ENCODE data around the gene LTB. TPM values are rescaled to one million over a fixed set of nuclear protein-coding genes. Genes with fewer than 3 reads are reported as not detected.

The LTB gene
- total and polyA plus RNA-seq, 2 donors (not counting 3 experiments of a cell fraction or from before 2014, with no cell fraction given) = 1.2 to 2.1 TPM

DNA sequence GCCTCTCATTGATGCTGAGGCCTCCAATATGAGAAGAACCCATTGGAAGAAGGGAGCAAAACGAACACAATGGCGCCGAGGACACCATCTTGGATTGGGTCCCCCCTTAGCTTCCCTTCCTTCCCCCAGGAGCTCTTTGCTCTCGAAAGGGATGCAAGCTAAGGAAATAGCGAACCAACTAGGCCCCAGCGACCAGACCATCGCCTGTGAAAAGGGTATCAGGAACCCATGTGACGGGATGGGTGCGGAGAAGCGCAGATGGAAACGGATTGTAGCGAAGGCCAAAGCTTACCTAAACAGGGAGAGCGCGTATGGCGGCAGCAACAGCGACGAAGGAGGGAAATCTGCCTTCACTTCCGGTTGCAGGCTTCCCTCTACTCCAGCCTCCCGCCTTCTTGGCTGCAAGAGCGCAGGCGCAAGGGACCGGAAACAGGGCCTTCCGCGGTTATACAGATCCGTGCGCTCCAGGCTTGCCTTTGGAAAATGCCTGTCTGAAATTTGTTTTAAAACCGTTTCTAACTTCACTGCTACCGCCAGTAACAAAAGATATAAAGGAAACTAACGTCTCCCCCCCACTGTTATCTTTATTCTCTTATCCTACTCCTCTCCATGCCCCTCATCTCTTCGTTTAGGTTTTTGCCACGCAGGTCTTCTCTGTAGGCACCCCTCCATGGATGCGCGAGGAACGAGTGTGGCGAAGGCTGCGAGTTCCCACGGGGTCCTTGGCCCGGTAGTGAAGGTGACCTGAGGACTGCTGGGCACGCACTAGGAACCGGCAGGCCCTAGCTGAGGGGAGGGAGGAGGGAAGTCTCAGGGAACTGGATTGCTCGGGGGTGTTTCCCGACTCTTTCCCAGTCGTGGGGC, 40.3 kb downstream of the LTB start, which contains the start of gene DDX39B:
TSS of gene DDX39B (minus strand) at position 346 of the 864 bp plus-strand sequence. CDS start 1,471 bp downstream, outside the sequence.
- TF ChIP-seq FOS (IDR thresholded peaks at IDR 0.05; ENCODE audit: borderline replicate concordance, insufficient read depth, low read length) (no peak), POLR2A (IDR thresholded peaks at IDR 0.05; ENCODE audit: low read depth, low read length) (peak; percentile 96), EZH2 (IDR thresholded peaks at IDR 0.05; ENCODE audit: borderline replicate concordance, low read depth, low read length, severe bottlenecking) (no peak), POLR2AphosphoS5 (IDR thresholded peaks at IDR 0.05; ENCODE audit: insufficient read depth, low read depth, low read length) (peak; percentile 91), MYC (IDR thresholded peaks at IDR 0.05; ENCODE audit: low read depth, low read length) (peak; percentile 41)
- TF ChIP-seq, protein P1, sequence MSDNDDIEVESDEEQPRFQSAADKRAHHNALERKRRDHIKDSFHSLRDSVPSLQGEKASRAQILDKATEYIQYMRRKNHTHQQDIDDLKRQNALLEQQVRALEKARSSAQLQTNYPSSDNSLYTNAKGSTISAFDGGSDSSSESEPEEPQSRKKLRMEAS (IDR thresholded peaks at IDR 0.05; ENCODE audit: insufficient read depth, insufficient read length) = peak; percentile 15
- no peaks in the 10 kb centered on the region for H3K9me3 ChIP-seq (replicated peaks; ENCODE audit: control insufficient read depth, insufficient read depth, low read length)
- ChIA-PET POLR2A (interaction anchor here (0.8 to 1.3 kb wide), 8 partner anchors 9 to 1430 kb away, joined by 3 to 6 read pairs (median 4); partner anchors contain the start of gene MCCD1), CTCF (interaction anchor here (0.8 to 31.0 kb wide), 10 partner anchors 9 to 345 kb away, joined by 3 to 1517 read pairs (median 4); partner anchors contain the start of genes C6orf47, LST1, LTB and NCR3)
- H4K20me1 ChIP-seq (replicated peaks; ENCODE audit: control insufficient read depth, extremely low read depth, insufficient read depth, low read length) = peaks cover 7% of the 10 kb centered on the region
- no peaks in the 10 kb centered on the region for H3K27me3 ChIP-seq (ENCODE audit: control insufficient read depth in 2 of 2, insufficient read depth in 2 of 2, low read length in 2 of 2)
- H3K36me3 ChIP-seq (ENCODE audit: control insufficient read depth in 2 of 2, extremely low read depth in 1 of 2, insufficient read depth in 2 of 2, low read length in 2 of 2) = peaks cover 12 to 24% of the 10 kb centered on the region in 2 experiments
- intact Hi-C loops (cut with micrococcal nuclease) (loop anchor here (1.0 to 10.0 kb wide), 4 partner anchors 16 to 193 kb away; partner anchors contain the start of genes CLIC1 and PRRC2A), dilution Hi-C loops (cut with MboI; ENCODE audit: extremely low pct_ligation_motif_present, low sequenced_read_pairs) (no loop called here)
- H3K9me1 ChIP-seq (replicated peaks; ENCODE audit: control insufficient read depth, extremely low read depth, insufficient read depth, low read length) = no peaks in the 10 kb centered on the region
- peak within 1 kb of the TSS; percentile 92 for H3K4me2 ChIP-seq (ENCODE audit: insufficient read depth, low read length)
- peaks cover 28% of the 10 kb centered on the region for H3K4me1 ChIP-seq (ENCODE audit: control insufficient read depth, extremely low read depth, insufficient read depth, low read length)
- H3K4me3 ChIP-seq (replicated peaks in 1 of 3; ENCODE audit: insufficient read depth in 1 of 3, low read depth in 1 of 3, low read length in 3 of 3) = peak within 1 kb of the TSS; percentile 59 to 95 (median 80)
- H2AFZ ChIP-seq (ENCODE audit: low read depth, low read length) = peak within 1 kb of the TSS; percentile 26
- no TSS peak for BruUV-seq (replicated peaks)
- peak; percentile 95 for FAIRE-seq
- H3K27ac ChIP-seq (ENCODE audit: insufficient read depth, low read depth, low read length) = peak within 1 kb of the TSS; percentile 85
- peak within 1 kb of the TSS; percentile 98 for H3K9ac ChIP-seq (replicated peaks; ENCODE audit: extremely low read depth, insufficient read depth, low read length)
- peaks cover 46% of the 10 kb centered on the region for H3K79me2 ChIP-seq (ENCODE audit: control insufficient read depth, insufficient read depth, low read length)
- DNase-seq (ENCODE audit: low read depth, low spot score) = peak; percentile 97
